C1 segment of cervical spinal cord (tissue), 14 donors: ENCODE measurements around the gene ANKRD13B.
"Not testable (repeated sequence)": the region's sequence is repeated elsewhere in the genome, so short reads cannot be mapped to it uniquely, and the experiment has no call there.

Experiments
- DNase-seq, 14 donors: peaks; one replicate each; lab custom pipeline; 2025; lab: John Stamatoyannopoulos, UW

ANKRD13B gene

DNA sequence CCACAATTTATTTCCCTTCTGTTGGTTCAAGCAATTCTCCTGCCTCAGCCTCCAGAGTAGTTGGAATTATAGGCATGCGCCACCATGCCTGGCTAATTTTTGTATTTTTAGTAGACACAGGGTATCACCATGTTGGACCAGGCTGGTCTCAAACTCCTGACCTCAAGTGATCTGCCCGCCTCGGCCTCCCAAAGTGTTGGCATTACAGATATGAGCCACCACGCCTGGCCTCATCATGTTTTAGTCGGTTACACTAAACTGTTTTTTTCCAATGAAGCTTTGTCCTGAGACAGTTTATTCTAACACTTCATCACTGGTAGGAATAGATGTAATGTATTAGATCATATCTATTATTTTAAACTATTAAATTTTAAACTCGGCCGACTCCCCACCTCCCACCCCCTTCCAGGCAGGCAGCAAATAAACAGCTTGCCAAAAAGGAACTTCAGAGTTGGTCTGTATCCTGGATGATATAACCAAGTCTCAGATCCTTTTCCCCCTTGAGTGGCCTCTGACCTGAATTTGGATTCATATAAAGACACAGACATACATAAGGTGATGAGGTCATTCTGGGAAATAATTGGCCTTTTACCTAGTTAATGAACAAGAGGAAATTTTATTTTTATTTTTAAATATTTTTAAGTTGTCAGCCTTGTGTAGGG is 48.2 kb downstream of the ANKRD13B start:
- DNase-seq: no peak

DNA sequence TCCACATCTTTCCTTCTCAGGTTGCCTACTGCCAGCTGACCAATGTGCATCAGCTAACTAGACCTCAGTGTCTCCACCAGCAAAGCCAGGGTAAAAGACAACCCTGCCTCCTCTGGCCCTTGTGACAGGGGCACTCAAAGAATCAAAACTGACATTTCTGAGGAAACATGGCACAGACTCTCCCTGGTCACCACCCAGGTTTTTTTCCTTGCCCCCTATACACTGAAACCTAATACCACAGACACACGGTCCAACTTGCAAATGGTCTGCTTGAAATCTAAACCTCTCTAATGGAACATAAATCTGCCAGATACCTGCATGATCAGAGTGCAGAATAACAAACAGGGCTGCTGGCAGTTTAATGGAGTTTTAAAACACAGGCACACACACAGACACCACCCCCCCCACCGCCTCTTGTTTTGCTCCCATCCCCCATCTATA is 49.3 kb downstream of the ANKRD13B start:
- DNase-seq: no peak

DNA sequence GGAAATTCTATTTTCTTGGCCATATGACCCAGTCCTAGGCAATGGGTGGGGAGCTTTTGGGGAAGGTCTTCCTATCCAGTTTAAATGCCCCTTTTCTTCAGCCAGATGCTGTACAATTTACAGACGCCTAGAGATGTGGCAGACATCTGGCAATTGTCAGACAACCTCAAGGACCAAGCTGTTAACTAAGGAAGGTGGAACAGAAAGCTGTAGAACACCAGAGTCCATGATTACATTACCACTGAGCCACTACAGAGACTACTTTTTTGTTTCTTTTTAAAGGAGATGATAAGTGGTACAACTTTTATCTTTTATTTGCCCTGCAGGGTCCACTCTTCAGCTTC is 50.9 kb downstream of the ANKRD13B start:
- DNase-seq: no peak

DNA sequence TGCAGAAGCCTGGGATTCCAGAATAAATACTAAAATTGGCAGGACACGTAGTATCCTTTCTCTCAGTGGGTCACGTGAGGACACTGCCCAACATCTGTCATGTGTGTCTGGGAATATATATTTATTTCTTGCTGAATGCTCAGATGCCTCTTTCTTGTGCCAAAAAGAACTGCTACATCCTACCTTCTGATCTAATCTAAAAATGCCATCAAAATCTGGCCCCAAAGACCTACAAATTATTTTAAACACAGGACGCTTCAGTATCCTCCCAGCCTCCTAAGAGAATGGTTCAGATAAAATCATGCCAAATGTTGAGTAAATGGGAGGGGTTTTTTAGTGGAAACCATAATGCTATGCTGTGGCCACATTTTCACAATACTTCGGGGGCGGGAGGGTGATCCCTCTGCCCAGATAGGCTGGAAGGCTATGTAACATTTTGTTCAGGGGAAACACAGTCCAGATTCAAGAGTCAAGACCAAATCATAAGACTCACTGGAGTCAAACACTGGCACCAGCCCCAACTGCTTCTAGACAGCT is 52.7 kb downstream of the ANKRD13B start:
- DNase-seq: peak in 3 of 14 donors; percentile 12 to 57 (median 35)

DNA sequence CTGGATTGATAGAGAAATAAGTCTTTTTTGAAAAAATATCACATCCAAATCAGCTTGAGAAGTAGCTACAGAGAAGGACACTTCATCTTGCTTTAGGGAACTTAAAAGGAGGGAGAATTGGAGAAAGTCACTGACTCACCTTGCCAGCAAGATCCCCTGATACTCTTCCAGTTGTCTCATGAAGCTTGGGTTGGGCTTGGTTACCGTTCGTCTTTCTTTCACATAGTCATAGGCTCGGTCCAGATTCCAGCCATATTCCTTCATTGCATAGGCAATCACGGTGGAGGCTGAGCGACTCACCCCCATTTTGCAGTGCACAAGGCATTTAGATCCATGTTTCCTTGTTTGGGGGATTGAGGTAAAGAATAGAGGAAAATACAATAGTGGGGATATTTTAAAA is 55.1 kb downstream of the ANKRD13B start:
- no peak for DNase-seq

DNA sequence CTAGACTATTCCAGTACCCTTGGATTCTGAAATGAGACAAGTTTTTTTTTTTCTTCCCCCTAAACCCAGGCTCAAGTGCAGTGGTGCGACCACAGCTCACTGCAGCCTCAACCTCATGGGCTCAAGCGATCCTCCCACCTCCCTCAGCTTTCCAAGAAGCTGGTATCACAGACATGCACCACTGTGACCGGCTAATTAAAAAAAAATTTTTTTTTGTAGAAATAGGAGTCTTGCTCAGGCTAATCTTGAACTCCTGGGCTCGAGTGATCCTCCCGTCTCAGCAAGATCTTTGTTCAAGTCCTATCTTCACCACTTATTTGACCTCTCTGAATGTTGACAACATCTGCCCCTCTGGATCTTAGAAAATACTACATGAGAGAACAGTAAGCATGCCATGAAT is 56.4 kb downstream of the ANKRD13B start:
- no peak for DNase-seq

DNA sequence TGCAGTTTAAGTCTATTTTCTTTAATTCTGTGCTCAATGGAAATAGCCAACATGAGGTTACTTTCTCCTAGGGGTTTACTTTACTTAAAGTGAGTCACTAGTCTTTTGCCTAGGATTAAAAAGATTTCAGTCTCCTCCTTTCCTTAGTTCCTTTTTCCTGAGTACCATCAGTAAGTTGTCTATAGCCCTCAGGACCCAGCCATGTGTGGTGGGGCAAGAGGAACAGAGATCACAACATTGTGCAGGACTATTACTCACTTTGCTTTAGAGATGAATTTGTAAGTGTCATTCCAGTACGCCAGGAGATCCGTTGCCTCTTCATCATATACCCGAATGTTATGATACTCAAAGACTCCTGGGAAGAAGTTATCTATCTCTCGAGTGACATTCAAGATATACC is 57.5 kb downstream of the ANKRD13B start:
- DNase-seq: no peak

DNA sequence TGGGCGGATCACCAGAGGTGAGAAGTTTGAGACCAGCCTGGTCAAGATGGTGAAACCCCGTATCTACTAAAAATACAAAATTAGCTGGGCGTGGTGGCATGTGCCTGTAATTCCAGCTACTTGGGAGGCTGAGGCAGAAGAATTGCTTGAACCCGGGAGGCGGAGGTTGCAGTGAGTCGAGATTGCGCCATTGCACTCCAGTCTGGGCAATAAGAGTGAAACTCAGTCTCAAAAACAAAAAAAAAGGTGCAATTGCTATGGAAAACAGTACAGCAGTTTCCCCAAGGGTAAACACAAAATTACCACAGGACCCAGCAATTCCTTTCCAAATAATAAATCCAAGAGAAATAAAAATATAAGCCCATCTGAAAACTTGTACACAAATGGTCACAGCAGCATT is 59.0 kb downstream of the ANKRD13B start:
- DNase-seq: not testable (repeated sequence)

DNA sequence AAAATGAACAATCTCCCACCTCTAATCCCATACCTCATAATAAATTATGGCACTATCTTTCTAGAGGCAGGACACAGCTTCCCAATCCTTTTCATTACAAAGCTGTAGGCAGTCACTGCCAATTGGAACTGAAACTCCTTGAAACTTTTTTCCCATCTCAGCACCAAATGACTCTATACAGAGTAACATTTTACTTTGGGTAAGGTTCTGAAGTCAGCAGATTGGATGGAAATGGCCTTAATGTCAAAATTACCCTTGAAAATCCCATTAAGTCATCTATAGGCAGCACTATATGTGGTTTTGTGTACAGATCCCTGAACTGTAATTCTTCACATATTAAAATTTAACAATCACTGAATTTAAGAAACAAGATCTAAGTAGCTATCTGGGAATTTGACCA is 60.0 kb downstream of the ANKRD13B start:
- no peak for DNase-seq

DNA sequence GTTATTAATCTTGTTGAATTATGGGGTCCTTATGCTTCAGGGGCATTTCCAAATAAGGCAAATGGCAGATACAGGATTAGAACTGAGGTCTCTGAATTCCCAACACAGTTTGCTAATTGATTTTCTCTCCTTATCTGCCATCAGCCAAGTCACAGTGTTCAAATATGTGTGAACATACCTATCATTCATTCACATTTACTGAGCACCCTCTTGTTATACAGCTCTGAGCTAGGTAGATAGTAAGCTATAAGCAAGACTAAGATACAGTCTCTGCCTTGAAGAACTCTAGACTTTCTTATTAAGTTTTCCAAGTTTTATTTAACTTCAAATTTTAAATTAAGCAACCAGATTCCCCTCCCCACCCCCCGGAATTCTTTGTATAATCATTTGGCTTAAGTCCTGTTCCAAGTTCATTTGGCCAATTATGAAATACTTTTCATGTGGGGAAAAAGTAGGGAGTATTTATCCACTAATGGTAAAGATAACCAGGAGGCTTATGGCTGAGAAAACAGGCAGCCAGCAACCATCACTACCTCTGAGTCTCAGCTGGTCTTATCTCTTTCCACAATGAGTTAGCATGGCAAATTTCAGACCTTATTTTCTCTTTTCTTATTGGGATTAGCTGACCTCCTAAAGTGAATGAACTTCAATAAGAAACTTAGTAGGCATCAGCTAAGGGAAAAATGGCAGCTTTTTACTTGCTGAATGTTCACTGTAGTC is 61.2 kb downstream of the ANKRD13B start:
- no peak for DNase-seq

DNA sequence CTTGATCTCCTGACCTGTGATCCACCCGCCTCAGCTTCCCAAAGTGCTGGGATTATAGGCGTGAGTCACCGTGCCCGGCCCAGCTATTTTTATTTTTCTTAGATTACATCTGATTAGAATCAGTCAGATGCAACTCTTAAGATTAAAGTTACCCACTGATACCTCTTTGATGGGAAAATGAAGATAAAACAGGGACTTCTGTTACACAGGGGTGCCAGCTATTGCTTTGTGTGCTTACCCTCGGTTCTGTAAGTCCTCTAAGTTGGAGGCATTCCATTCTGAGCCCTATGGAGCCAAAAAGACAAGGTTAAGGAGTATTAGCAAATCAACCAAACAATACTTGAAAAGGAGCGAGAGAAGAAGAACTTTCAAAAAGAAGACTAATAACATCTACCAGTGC is 62.4 kb downstream of the ANKRD13B start:
- no peak for DNase-seq

DNA sequence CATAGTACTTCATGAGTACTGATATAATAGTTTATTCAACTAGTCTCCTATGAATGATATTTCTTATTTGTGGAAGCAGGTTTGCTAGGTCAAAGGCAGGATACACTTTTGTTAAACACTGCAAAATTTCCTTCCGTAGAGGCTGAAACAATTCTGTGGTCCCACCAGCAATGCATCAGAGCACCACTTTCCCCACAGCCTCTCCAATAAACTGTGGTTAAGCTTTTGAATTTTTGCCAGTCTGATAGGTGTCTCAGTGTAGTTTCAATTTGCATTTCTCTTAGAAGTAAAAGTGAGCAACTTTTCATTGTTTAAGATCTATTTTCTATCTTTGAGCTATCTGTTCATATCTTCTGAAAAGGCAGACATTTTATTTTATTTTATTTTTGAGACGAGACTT is 66.2 kb downstream of the ANKRD13B start:
- DNase-seq: no peak

DNA sequence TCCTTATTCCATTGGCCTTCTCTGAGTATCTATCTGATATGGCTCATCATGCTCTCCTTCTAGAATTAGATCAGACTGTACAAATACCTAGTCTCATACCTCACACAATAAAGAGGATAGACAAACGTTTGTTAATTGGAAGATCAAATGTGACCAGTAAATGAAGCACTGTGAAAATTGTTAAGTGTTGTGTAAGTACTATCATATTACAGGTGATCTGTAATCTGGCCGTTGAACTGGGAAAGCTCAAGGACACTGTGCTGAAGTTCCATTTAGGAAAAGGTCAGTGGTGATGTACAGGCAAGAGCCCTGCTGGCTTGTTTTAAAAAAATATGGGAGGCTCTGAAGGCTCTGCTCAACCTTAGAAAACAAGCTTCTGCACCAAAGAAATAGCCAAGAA is 68.3 kb downstream of the ANKRD13B start:
- no peak for DNase-seq

DNA sequence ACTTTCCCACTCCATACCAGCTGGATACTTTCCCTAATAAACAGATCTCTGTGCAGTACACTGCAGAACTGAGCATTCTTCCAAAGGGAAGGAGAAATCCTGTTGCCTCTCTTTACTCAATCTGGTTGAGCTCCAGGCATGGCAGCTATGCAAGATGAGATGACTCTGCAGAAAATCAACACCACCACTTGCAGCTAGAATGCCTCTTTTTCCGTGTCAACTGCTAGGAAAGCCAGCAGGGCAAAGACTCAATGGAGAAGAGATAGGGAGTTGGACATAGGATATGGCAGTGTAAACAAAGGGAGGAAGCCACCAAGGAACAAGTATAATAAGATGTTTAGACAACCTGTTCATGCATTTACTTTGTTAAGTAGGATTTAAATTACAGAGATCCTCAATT is 70.2 kb downstream of the ANKRD13B start:
- no peak for DNase-seq
